ENCODE results near the gene HUS1.
"Not testable (repeated sequence)": the region's sequence is repeated elsewhere in the genome, so short reads cannot be mapped to it uniquely, and the experiment has no call there.

HUS1 gene

DNA sequence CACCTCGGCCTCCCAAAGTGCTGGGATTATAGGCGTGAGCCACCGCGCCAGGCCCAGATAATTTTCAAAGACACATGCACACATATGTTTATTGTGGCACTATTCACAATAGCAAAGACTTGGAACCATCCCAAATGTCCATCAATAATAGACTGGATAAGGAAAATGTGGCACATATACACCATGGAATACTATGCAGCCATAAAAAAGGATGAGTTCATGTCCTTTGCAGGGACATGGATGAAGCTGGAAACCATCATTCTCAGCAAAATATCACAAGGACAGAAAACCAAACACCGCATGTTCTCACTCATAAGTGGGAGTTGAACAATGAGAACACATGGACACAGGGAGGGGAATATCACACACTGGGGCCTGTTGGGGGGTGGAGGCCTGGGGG, 1.2 kb upstream of the HUS1 start:
- not testable (repeated sequence) for H3K27ac ChIP-seq (ENCODE audit: low read depth, low read length, severe bottlenecking); H3K9me3 ChIP-seq (ENCODE audit: control insufficient read depth, low read length); H3K4me3 ChIP-seq (ENCODE audit: extremely low read depth, insufficient read depth, low read length, poor library complexity, severe bottlenecking); H3K4me1 ChIP-seq (ENCODE audit: control insufficient read depth, insufficient read depth, low read length, poor library complexity, severe bottlenecking)
- 96% methylated on average over 4 of the region's 5 CpGs; no CpG with 5 or more reads in 1 of the 2 experiments for WGBS, 2 experiments (ENCODE audit: insufficient coverage in 2 of 2)
- H3K36me3 ChIP-seq (ENCODE audit: control insufficient read depth, insufficient read depth, low read length), result peaks cover 29% of the 10 kb centered on the region

DNA sequence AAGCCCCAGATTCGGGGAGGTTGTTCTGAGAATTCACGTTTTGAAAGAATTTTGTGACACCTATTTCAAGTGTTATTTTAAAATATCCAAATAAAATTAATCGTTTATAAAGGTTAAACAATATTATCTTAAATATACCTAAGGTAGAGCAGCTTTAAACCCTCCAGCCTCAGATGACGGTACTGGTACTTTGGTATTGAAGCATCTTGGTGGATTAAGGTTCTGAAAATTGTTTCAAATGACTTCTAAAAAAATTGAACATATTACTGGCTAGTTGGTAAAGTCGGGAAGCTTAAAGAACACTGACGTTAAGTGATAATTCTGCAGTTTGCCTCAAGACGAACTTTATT, 392 bp upstream of the HUS1 start:
- Histone ChIP-seq H3K4me3 (ENCODE audit: extremely low read depth, insufficient read depth, low read length, poor library complexity, severe bottlenecking) (peak overlapping the region; percentile 52), H3K4me1 (ENCODE audit: control insufficient read depth, insufficient read depth, low read length, poor library complexity, severe bottlenecking) (no peaks in the 10 kb centered on the region), H3K9me3 (ENCODE audit: control insufficient read depth, low read length) (no peaks in the 10 kb centered on the region), H3K27ac (ENCODE audit: low read depth, low read length, severe bottlenecking) (peak overlapping the region; percentile 94), H3K36me3 (ENCODE audit: control insufficient read depth, insufficient read depth, low read length) (peaks cover 38% of the 10 kb centered on the region)
- no CpG with 5 or more reads among the region's 7 CpGs for WGBS, 2 experiments (ENCODE audit: insufficient coverage in 2 of 2)

DNA sequence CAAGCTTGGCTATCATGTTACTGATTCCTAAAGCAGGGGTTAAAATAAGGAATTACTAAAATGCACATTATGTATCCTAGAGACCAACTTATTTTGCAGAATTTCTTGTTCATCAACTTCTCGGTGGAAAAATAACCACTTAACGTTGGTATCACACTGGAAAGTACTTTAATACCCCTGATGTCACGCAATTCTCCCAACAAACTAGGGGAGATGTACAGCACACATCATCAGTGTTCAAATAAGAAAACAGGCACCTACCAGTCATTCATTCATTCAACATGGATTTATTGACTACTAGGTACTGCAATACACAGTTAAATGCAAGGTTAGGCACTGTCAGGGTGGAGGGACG, 648 bp downstream of the HUS1 start:
- Histone ChIP-seq H3K4me1 (ENCODE audit: control insufficient read depth, insufficient read depth, low read length, poor library complexity, severe bottlenecking) (no peaks in the 10 kb centered on the region), H3K36me3 (ENCODE audit: control insufficient read depth, insufficient read depth, low read length) (peaks cover 48% of the 10 kb centered on the region), H3K9me3 (ENCODE audit: control insufficient read depth, low read length) (no peaks in the 10 kb centered on the region), H3K27ac (ENCODE audit: low read depth, low read length, severe bottlenecking) (peak overlapping the region; percentile 43), H3K4me3 (ENCODE audit: extremely low read depth, insufficient read depth, low read length, poor library complexity, severe bottlenecking) (peak overlapping the region; percentile 52)
- 26 to 34% methylated on average over 4 of the region's 4 CpGs for WGBS, 2 experiments (ENCODE audit: insufficient coverage in 2 of 2)

DNA sequence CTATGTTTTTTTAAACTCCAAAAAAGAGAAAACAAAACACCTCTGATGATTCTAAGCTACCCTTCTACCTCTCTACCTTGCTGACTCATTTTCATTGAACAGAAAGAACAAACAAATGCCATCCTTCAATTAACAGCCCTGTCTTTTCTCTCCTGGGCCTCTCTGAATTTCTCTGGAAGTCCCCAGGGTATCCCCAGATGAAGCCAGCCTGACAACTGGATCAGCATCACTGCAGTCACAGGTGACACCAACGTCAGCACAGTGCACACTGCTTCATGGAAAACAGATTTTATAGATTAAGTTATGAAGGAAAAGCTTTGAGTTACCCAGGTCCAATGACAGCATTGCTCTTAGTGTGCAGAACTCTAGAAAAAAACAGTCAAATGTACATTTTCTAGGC, 5.7 kb downstream of the HUS1 start:
- Histone ChIP-seq H3K36me3 (ENCODE audit: control insufficient read depth, insufficient read depth, low read length) (peaks cover 69% of the 10 kb centered on the region), H3K4me3 (ENCODE audit: extremely low read depth, insufficient read depth, low read length, poor library complexity, severe bottlenecking) (no peak overlapping the region), H3K27ac (ENCODE audit: low read depth, low read length, severe bottlenecking) (no peak overlapping the region), H3K4me1 (ENCODE audit: control insufficient read depth, insufficient read depth, low read length, poor library complexity, severe bottlenecking) (no peaks in the 10 kb centered on the region), H3K9me3 (ENCODE audit: control insufficient read depth, low read length) (no peaks in the 10 kb centered on the region)
- WGBS, 2 experiments (ENCODE audit: insufficient coverage in 2 of 2), result 100% methylated on average over 1 of the region's 1 CpG; no CpG with 5 or more reads in 1 of the 2 experiments

GRCh38 chr7:47970761-47971160, 8.7 kb downstream of the HUS1 start:
- H3K9me3 ChIP-seq (ENCODE audit: control insufficient read depth, low read length), result no peaks in the 10 kb centered on the region
- H3K36me3 ChIP-seq (ENCODE audit: control insufficient read depth, insufficient read depth, low read length), result peaks cover 67% of the 10 kb centered on the region
- no peak overlapping the region for H3K4me3 ChIP-seq (ENCODE audit: extremely low read depth, insufficient read depth, low read length, poor library complexity, severe bottlenecking)
- H3K27ac ChIP-seq (ENCODE audit: low read depth, low read length, severe bottlenecking), result no peak overlapping the region
- H3K4me1 ChIP-seq (ENCODE audit: control insufficient read depth, insufficient read depth, low read length, poor library complexity, severe bottlenecking), result no peaks in the 10 kb centered on the region
- WGBS, 2 experiments (ENCODE audit: insufficient coverage in 2 of 2), result no CpG with 5 or more reads among the region's 1 CpG

GRCh38 chr7:47968847-47969774, 10.3 kb downstream of the HUS1 start:
- no peaks in the 10 kb centered on the region for H3K4me1 ChIP-seq (ENCODE audit: control insufficient read depth, insufficient read depth, low read length, poor library complexity, severe bottlenecking)
- peaks cover 67% of the 10 kb centered on the region for H3K36me3 ChIP-seq (ENCODE audit: control insufficient read depth, insufficient read depth, low read length)
- H3K27ac ChIP-seq (ENCODE audit: low read depth, low read length, severe bottlenecking), result no peak overlapping the region
- 55 to 65% methylated on average over 4 of the region's 5 CpGs for WGBS, 2 experiments (ENCODE audit: insufficient coverage in 2 of 2)
- H3K4me3 ChIP-seq (ENCODE audit: extremely low read depth, insufficient read depth, low read length, poor library complexity, severe bottlenecking), result no peak overlapping the region
- no peaks in the 10 kb centered on the region for H3K9me3 ChIP-seq (ENCODE audit: control insufficient read depth, low read length)

GRCh38 chr7:47967708-47968107, 11.7 kb downstream of the HUS1 start:
- Histone ChIP-seq H3K27ac (ENCODE audit: low read depth, low read length, severe bottlenecking) (no peak overlapping the region), H3K36me3 (ENCODE audit: control insufficient read depth, insufficient read depth, low read length) (peaks cover 68% of the 10 kb centered on the region), H3K9me3 (ENCODE audit: control insufficient read depth, low read length) (no peaks in the 10 kb centered on the region), H3K4me1 (ENCODE audit: control insufficient read depth, insufficient read depth, low read length, poor library complexity, severe bottlenecking) (no peaks in the 10 kb centered on the region), H3K4me3 (ENCODE audit: extremely low read depth, insufficient read depth, low read length, poor library complexity, severe bottlenecking) (no peak overlapping the region)
- WGBS, 2 experiments (ENCODE audit: insufficient coverage in 2 of 2), result no CpG with 5 or more reads among the region's 2 CpGs

GRCh38 chr7:47967123-47967522, 12.3 kb downstream of the HUS1 start:
- 95 to 98% methylated on average over 4 to 5 of the region's 5 CpGs for WGBS, 2 experiments (ENCODE audit: insufficient coverage in 2 of 2)
- Histone ChIP-seq H3K4me3 (ENCODE audit: extremely low read depth, insufficient read depth, low read length, poor library complexity, severe bottlenecking) (no peak overlapping the region), H3K27ac (ENCODE audit: low read depth, low read length, severe bottlenecking) (no peak overlapping the region), H3K9me3 (ENCODE audit: control insufficient read depth, low read length) (no peaks in the 10 kb centered on the region), H3K4me1 (ENCODE audit: control insufficient read depth, insufficient read depth, low read length, poor library complexity, severe bottlenecking) (no peaks in the 10 kb centered on the region), H3K36me3 (ENCODE audit: control insufficient read depth, insufficient read depth, low read length) (peaks cover 71% of the 10 kb centered on the region)

- peaks cover 7% of the 10 kb centered on the region for H3K9me3 ChIP-seq (ENCODE audit: control insufficient read depth, low read length)
- peaks cover 80% of the 10 kb centered on the region for H3K36me3 ChIP-seq (ENCODE audit: control insufficient read depth, insufficient read depth, low read length)
- no peak overlapping the region for H3K27ac ChIP-seq (ENCODE audit: low read depth, low read length, severe bottlenecking)
- no peak overlapping the region for H3K4me3 ChIP-seq (ENCODE audit: extremely low read depth, insufficient read depth, low read length, poor library complexity, severe bottlenecking)
- 90 to 100% methylated on average over 1 to 5 of the region's 5 CpGs for WGBS, 2 experiments (ENCODE audit: insufficient coverage in 2 of 2)
- no peaks in the 10 kb centered on the region for H3K4me1 ChIP-seq (ENCODE audit: control insufficient read depth, insufficient read depth, low read length, poor library complexity, severe bottlenecking)
Observed at GRCh38 chr7:47965456-47965855, 14.0 kb downstream of the HUS1 start.

GRCh38 chr7:47962262-47962661, 17.2 kb downstream of the HUS1 start:
- H3K27ac ChIP-seq (ENCODE audit: low read depth, low read length, severe bottlenecking), result no peak overlapping the region
- H3K36me3 ChIP-seq (ENCODE audit: control insufficient read depth, insufficient read depth, low read length), result peaks cover 68% of the 10 kb centered on the region
- H3K4me1 ChIP-seq (ENCODE audit: control insufficient read depth, insufficient read depth, low read length, poor library complexity, severe bottlenecking), result no peaks in the 10 kb centered on the region
- no peak overlapping the region for H3K4me3 ChIP-seq (ENCODE audit: extremely low read depth, insufficient read depth, low read length, poor library complexity, severe bottlenecking)
- WGBS, 2 experiments (ENCODE audit: insufficient coverage in 2 of 2), result 100% methylated on average over 1 of the region's 3 CpGs; no CpG with 5 or more reads in 1 of the 2 experiments
- peaks cover 7% of the 10 kb centered on the region for H3K9me3 ChIP-seq (ENCODE audit: control insufficient read depth, low read length)

GRCh38 chr7:47957156-47957555, 22.3 kb downstream of the HUS1 start:
- H3K9me3 ChIP-seq (ENCODE audit: control insufficient read depth, low read length), result peaks cover 7% of the 10 kb centered on the region
- H3K4me1 ChIP-seq (ENCODE audit: control insufficient read depth, insufficient read depth, low read length, poor library complexity, severe bottlenecking), result no peaks in the 10 kb centered on the region
- no peak overlapping the region for H3K27ac ChIP-seq (ENCODE audit: low read depth, low read length, severe bottlenecking)
- WGBS, 2 experiments (ENCODE audit: insufficient coverage in 2 of 2), result 50 to 90% methylated on average over 2 to 5 of the region's 6 CpGs
- H3K36me3 ChIP-seq (ENCODE audit: control insufficient read depth, insufficient read depth, low read length), result peaks cover 41% of the 10 kb centered on the region
- no peak overlapping the region for H3K4me3 ChIP-seq (ENCODE audit: extremely low read depth, insufficient read depth, low read length, poor library complexity, severe bottlenecking)

All from mesodermal cell (in vitro differentiated cells).